GM21526 (cell line): ENCODE data around the gene RHEB.

Experiments used
- ATAC-seq: cut with Tn5 transposase; IDR thresholded peaks from one replicate; pipeline ENCODE4 v1.9.1; 2021; ENCODE audit warnings: moderate library complexity; ENCODE audit not compliant: unreplicated experiment, low FRiP score

The RHEB gene

DNA sequence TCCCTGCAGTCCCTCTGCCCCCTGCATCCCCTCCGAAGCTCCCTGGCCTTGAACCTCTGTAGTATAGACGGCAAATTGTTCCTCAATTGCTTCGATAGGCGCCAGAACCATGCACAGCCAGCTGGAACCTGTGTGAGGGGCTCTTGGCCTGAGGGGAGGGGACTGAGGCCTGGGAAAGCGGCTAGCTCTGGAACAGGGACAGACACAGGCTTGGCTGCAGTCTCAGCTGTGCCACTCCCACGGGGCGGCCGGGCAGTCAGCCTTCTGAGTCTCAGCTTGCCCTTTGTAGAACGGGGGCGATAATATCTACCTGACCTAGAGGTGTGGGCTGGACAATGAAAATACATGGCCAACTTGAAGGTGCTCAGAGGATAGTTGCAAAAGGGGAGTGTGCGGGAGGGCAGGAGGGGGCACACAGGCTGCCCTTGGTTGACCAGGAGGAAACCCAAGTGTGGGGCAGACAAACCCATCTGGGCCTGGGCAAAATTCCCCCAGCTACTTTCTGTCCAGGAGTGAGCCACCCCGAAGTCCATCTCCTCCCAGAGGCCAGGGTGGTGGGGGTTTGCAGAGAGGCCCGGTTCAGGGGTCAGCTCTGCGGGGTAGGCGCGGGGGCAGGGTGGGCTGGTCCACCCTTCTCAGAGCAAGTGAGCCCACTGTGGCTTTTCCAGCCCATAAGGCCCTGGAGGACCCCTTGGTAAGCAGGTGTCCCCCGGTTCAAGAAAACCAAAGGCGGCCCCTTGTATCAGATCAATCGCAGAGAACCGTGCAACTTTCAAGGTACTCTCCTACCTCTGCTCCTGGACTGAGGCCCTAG lies 84.4 kb downstream of the RHEB start:
- no peak for ATAC-seq

DNA sequence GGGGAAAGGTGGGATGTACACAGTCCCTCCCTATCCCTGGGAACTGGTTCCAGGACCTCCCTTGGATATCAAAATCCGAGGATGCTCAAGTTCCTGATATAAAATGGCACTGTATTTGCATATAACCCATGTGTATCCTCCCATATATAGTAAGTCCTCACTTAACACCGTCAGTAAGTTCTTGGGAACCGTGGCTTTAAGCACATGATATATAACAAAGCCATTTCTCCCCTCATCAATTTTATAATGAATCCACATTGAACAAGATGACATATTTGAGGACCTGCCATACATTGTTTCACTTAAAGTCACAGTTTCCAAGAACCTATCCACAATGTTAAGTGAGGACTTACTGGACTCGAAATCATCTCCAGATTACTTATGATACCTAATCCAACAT lies 85.1 kb downstream of the RHEB start:
- ATAC-seq: no peak

DNA sequence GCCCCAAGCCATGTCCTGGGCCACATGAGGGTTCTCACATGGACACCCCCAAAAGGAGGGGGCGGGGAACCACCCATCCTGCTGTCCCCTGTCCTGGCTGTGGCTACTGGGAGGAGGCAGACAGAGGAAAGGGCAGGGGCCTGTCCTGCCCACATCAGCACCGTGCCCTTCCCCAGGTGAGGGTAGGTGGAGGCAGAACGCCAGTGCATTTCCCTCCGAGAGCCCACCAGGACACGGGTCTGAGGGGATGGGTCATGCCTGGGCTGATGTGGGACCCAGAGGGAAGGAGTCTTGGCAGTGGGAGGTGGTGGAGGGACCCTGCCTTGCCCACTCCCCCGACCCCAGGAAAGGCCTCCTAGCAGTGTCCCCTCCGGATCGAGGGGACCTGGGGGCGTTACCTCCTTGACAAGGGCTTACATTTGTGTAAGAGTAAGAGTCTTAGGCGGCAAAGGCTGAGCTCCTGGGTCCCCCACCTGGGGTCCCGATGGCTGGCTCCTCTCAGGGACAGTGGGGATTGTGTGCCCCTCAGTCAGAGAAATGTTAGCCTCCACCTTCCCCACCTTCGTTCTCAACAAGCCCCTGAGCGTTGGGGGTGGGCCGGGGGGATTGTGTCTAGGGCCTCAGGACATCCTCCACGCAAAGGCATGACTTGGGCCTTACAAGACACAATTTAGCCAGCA lies 85.8 kb downstream of the RHEB start:
- ATAC-seq: no peak

DNA sequence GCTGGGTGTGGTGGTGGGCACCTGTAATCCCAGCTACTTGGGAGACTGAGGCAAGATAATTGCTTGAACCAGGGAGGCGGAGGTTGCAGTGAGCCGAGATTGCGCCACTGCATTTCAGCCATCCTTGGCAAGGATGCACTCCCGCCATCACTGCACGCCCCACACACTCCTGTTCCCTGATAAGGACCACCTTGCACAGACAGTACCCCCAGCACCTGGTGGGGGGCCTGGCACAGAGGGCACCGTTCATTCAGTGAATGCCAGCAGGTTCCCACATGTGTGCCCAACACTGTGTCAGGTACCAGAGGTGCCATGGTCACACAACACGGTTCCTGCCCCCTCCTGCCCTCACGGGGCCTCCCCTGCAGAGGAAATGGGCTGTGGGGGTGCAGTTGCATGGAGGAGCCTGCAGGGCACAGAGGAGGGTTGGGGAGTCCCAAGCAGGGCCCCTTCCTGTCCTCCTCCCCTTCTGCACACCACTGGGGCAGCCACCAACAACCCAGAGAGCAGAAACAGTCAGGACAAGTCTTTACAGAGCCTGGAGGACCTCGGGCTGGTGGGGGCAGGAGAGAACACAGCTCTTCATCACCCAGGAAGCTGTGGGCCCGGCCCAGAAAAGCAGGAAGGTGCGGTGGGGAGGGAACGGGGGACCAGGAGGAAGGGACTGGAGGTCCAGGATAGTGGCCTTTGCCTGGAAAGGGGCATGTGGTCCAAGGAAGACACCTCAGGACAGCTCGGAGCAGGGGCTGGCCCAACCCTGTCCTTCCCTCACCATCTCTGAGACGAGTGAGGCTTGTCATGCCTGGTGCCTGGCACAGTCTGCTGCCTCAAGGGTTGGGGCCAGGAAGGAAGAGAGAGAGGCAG lies 86.8 kb downstream of the RHEB start:
- ATAC-seq: peak; percentile 66

DNA sequence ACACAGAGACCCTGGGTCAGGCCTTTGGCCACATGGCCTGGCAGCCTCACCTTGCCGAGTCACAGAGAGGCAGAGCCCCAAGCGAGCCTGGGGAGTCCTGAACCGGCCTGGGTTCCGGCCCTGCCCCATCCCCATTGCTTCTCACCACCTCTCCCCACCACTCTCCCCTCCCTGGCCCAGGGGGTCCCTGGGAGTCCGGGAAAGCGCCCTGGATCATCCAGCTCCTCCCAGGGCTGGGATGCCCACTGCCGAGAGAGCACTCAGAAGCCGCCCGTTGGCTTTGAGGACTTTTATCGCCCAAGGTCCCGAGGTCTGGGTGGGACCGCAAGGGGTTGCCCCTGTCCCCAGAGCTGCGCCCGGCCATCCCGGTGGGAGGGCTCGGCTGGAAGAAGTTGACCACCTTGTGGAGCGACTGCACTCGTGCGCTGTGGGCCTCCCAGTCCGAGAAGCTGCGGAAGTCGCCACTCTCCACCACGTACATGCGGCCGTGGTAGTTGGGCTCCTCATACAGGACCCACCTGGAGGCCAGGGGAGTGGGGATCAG lies 87.9 kb downstream of the RHEB start:
- ATAC-seq: no peak

DNA sequence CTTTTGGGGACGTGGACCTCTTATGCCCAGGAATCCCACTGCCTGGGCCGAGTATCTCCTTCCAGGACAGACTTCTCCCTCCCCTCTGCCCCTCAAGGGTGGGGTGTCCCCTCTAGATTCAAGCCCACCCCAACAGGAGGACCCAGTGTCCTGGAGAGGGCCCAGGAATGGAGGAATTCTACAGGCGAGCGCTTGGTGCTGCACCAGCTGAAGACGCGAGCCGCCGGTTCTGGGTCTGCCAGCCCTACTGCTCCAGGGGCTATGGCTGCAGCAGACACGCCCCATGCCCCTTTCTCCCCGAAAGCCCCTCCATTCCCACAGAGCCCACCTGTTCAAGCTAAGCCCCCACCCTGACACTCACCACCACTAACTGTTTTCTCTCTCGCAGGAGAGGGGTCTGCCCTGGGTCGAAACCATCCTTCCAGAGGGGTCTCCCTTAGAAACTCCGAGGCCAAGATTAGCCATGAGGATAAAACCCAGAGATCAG lies 88.4 kb downstream of the RHEB start:
- ATAC-seq: no peak

DNA sequence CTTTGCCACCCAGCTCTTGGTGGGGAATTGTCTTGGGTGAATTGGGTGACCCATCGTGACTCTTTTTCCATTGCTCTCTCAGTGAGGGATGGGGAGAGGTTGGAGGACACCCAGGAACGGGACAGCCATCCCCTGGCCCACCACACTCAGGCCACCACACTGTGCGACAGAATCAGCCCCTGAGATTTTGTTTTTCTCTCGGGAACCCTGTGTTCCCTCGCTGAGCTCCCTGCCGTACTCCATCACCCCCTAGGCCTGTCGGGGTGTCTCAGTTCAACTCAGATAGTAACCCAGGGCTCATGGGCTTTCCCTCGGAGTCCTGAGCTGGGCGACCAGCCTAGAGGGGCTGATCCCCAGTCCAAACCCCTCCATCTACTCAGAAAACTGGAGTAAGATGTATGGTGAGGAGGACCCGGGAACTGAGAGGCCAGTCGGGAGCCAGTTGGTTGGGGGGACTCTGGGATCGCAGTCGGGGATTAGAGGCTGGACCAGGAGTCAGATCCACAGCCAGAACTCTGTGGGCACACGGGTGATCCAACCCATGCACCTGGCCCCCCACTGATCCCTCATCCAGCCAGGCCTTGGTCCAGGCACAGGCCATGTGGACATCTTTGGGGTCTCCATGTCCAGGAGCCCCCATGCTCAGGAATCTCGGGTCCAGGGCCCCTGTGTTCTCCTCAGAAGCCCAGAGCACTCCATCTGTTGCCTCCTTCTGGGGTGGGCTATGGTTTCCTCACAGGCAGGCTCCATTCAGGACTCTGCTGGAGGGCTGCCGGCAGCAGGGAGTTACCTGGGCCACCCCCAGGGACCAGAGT lies 89.1 kb downstream of the RHEB start:
- no peak for ATAC-seq

DNA sequence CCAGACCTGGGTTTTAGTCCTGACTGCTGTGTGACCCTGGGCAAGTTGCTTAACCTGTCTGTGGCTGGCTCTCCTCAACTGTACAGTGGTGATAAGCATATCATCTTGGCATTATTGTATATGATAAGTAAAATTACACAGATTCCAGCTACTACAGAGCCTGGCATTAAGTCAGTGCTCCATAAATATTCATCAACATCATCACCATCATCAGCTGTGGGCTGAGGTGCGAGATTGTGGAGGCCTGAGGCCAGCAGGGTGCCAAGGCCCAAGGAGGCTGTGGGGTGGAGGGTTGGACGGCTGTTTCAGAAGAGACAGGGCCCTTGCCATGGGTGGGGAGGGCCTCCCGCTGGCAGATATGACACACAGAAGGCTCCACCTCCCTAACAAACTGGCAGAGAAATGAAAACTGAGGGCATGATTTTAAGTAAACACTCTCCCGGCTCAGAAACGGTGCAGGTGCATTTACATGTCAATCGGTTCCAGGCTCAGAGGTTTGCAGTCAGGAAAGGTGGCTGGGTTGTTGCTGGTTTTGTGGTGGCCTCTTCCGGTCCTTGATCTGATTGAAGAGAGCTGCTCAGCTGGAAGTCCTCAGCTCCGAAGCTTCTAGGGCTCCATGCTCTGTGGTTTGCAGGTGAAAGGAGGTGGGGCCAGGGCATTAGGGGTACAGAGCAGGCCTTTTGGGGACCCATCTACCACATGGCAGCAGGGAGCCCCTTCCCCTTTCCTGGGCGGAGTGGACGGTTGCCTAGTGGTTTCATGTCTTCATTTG lies 89.9 kb downstream of the RHEB start:
- no peak for ATAC-seq

DNA sequence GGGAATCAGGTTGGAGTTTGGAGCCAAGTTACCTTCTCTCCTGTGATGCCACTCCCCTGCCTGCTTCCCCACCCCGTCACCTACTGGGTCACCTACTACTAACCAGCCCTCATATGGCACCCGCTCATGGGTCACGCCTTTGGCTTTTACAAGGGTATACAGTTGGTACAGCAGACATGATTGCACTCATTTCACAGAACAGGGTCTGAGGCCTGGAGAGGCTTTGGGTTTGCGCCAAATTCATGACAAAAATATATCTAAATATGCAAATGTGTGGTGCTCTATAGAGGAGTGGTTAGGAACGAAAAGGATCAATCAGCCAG lies 90.5 kb downstream of the RHEB start:
- ATAC-seq: no peak

DNA sequence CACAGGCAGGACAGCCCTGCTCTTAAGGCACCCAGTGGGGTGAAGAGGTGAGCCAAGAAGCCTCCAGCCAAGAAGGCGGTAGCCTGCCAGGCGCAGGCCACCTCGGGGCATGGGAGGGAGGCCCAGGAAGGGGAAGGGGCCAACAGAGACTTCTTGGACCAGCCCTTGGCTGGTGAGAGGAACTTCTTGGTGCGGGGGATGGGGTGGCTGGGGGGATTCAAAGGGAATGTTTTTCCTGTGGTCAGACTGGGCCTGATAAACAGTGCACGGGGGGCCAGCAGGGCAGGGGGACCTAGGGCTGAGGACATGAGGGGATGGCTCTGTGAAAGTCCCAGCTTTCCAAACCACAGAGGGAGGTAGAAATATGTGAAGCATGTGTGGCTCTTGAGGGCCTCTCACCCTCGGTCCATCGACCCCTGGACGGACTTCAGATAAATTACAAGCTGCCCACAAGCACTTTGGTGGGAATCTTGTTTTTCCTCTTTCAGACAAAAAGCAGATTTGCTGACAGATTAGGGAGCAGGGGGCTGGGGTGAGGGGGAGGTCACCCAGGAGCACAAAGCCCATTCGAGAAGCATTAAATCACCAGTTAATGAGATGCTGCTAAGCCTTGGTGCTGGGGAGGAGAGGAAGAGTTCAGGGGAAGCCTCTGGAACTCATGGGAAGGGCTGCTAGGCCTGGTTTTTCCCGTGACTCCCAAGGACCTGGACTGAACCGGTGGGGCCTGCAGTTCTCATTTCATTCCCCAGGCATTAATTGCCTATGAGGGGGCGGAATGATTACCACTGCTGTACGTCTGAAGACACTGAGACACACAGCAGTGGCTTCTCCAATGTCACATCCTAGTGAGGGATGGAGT lies 91.1 kb downstream of the RHEB start:
- no peak for ATAC-seq

DNA sequence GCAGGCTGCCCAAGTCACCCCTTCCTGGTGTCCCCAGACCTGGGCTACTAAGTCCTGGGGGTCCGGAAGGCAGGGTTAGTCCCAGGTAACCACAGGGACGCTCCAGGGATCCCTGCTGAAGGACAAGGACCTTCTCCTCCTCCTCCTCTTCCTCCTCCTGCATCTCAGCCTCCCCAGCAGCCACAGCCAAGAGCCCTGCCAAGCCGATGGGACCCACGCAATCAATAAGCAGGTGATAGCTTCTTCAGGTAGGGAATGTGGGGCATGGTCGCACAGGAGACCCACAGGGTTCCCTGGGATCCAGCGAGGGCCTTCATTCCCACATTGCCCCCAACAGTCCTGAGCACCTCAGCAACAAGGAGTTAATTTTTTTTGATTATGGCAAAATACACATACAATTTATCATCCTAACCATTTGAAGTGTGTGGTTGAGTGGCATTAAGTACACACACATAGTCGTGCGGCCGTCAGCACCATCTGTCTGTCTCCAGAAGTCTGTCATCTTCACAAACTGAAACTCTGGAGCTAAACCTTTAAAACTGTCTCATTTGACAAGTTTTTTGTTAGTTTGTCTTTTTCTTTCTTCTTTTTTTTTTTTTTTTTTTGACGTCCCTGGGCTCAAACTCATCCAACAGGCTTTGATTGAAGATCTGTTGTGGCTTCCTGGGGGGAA lies 91.9 kb downstream of the RHEB start:
- no peak for ATAC-seq

DNA sequence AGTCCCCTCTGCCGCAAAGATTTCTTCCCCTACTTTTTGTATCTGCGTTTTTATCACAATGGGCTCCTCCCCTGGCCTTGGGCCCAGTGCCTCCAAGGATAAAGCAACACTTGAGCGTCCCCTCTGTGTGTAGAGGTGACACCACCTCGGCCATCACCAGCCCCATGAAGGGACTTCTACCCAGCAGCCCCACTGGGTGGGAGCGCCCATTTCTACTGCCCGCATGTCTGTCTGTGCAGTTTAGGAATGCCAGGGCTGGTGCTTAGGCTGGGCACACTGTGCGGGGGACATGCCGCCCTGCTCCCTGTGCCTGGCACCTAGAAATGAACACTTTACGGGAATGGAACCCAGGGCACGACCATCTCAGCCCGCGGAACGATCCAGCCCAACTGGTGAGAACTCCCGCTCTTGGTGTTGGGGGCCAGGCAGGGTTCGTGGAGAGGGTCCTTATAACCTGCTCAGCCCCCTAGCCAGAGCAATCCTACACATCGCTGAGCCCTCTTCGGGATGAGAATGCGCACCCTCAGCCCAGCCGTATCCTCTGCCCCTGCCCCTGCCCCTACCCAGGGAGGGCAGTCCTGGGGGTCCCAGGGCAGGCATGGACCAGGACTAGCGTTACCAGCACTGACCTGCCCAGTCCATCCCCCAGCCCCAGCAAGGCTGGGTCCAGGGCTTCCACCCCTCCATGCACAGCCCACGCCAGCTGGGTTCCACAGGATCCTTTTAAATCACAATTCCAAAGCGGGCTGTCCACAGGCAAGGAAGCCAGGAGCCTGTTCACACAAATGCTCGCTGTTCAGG lies 92.6 kb downstream of the RHEB start:
- ATAC-seq: no peak

DNA sequence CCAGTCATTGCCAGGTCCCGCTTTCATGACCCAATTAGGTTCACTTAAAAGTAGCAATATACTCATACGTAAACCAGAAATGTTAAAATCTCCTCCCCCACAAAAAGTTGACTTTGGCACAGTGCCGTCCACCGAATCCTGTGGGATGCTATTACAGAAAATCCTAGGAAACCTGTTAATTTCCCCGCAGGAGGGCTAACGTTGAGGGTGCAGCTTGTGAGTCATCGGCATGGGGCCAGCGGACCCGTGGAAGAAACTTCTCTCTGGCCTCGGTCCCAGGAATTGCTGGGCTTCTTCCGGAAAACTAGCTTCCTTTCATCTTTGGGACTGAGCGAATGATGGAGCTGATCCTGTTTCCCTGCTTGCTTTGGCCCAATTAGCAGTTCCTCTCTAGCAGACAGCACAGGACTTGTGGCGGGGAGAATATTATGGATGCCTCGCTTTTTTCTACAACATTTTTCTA lies 93.2 kb downstream of the RHEB start:
- no peak for ATAC-seq

DNA sequence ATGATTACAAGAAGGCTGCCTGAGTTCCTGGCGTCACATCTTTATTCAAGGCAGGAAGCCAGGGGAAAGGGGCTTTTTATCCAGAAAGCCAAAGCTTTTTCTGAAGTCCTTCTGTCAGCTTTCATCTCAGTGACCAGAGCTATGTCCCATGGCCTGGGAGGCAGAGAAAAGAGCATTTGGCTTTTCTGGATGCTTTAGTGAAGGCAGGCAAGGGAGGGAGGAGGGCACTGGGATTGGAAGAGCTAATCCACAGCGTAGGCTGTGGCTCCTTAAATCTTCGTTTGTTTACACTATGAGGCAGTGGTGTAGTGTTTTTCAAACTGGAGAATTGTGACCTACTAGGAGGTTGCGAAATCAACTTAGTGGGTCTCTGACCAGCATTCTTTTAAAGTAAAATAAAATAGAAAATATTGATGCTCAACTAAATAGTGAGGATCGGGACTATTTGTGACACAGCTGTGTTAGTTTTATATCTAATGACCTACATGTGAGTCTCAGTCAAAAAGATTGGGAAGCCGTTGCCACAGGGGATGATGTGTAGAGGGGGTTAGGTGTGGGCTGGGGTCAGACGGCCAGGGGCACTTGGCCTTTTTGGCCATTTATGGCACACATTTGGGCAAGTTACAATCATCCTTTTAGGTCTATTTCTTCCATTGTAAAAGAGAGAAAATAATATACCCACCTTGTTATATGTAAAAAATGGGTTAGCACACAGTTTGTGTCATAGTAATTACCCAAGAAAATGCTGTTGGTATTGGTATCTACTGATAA lies 93.8 kb downstream of the RHEB start:
- ATAC-seq: no peak

DNA sequence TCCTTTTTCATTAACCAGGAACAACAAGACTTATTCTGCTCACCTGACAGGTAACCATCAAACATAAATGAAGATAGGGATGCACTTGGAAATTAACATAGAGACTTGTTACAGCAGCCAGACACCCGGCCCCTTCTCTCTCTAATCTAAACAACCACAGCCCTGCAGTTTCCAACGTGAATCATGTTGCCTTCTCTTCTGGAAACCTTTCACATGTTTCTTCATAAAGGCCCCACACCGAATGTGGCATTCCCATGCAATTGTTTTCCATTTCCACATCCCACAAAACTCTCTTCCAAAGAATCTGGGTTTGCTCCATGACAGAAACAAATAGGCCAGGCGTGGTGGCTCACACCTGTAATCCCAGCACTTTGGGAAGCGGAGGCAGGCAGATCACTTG lies 94.9 kb downstream of the RHEB start:
- ATAC-seq: no peak

DNA sequence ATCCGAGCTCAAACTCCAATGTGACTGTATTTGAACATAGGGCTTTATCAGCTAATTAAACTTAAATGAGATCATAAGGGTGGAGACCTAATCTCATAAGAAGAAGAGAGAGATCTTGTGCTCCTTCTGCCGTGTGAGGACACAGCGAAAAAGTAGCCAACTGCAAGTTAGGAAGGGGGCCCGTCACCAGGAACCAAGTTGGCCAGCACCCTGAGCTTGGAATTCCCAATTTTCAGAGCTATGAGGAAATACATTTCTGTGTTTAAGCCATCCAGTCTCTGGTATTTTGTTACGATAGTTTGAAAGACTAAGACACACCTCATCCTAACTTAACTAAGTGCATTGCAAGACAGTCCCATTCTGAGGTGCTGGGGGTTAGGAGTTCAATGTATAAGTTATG lies 95.8 kb downstream of the RHEB start:
- no peak for ATAC-seq
